GM23338 (cell line): ENCODE results near the gene GNG4. TPM values are rescaled to one million over a fixed set of nuclear protein-coding genes. Genes with fewer than 3 reads are reported as not detected.

Experiments
- ATAC-seq: fragments of 200-7000 bp; cut with Tn5 transposase; 3 replicates; pipeline ENCODE4 v1.9.1; 2020
- DNase-seq: peaks from one replicate; pipeline ENCODE4 v3.0.0-alpha.2; 2015; ENCODE audit warnings: low spot score
- H2AFZ ChIP-seq: fragments of 200-600 bp; sonication (generic); 2 replicates; pipeline ENCODE4 v1.8.0; 2016; ENCODE audit warnings: antibody characterized with exemption, mild to moderate bottlenecking, moderate library complexity
- H3F3A ChIP-seq: fragments of 200-600 bp; sonication (generic); replicated peaks from 2 replicates; pipeline ENCODE4 v1.8.0; 2017; ENCODE audit warnings: antibody characterized with exemption, mixed run types, low read depth
- H3K27ac ChIP-seq: fragments of 200-600 bp; sonication (generic); 2 replicates; pipeline ENCODE4 v1.6.1; 2016; ENCODE audit warnings: low read depth
- H3K27me3 ChIP-seq: fragments of 200-600 bp; sonication (generic); 2 replicates; pipeline ENCODE4 v1.8.0; 2016; ENCODE audit warnings: mild to moderate bottlenecking, mixed run types, moderate library complexity; ENCODE audit not compliant: insufficient read depth
- H3K36me3 ChIP-seq: fragments of 200-600 bp; sonication (generic); 2 replicates; pipeline ENCODE4 v1.8.0; 2016; ENCODE audit warnings: mild to moderate bottlenecking; ENCODE audit not compliant: insufficient read depth
- H3K4me1 ChIP-seq: fragments of 200-600 bp; sonication (generic); 2 replicates; pipeline ENCODE4 v1.8.0; 2016; ENCODE audit warnings: mild to moderate bottlenecking, moderate library complexity; ENCODE audit not compliant: insufficient read depth
- H3K4me2 ChIP-seq: fragments of 200-600 bp; sonication (generic); 2 replicates; pipeline ENCODE4 v1.7.1; 2017; ENCODE audit warnings: mixed run types
- H3K4me3 ChIP-seq: fragments of 200-600 bp; sonication (generic); 2 replicates; pipeline ENCODE4 v1.6.1; 2016; ENCODE audit warnings: mixed run types
- H3K79me2 ChIP-seq: fragments of 200-600 bp; sonication (generic); replicated peaks from 2 replicates; pipeline ENCODE4 v1.8.0; 2017; ENCODE audit warnings: mild to moderate bottlenecking; ENCODE audit not compliant: insufficient read depth
- H3K9me2 ChIP-seq: fragments of 200-600 bp; sonication (generic); 2 replicates; pipeline ENCODE4 v1.8.0; 2017; ENCODE audit not compliant: insufficient read depth
- H4K20me1 ChIP-seq: fragments of 200-600 bp; sonication (generic); replicated peaks from 2 replicates; pipeline ENCODE4 v1.8.0; 2017; ENCODE audit warnings: mild to moderate bottlenecking; ENCODE audit not compliant: insufficient read depth
- H3K27ac Mint-ChIP-seq: 2 replicates; pipeline ENCODE4 v1.8.0; 2020; ENCODE audit warnings: inconsistent platforms, mild to moderate bottlenecking, moderate library complexity, mixed read lengths
- H3K27me3 Mint-ChIP-seq: 3 replicates; pipeline ENCODE4 v1.8.0; 2022; ENCODE audit warnings: low read depth, mild to moderate bottlenecking, moderate library complexity, mixed read lengths, inconsistent platforms; ENCODE audit not compliant: insufficient read depth, poor library complexity
- H3K36me3 Mint-ChIP-seq: 3 replicates; pipeline ENCODE4 v1.8.0; 2021; ENCODE audit warnings: low read depth, mild to moderate bottlenecking, inconsistent platforms, moderate library complexity, mixed read lengths
- H3K4me1 Mint-ChIP-seq: 3 replicates; pipeline ENCODE4 v1.8.0; 2020; ENCODE audit warnings: mild to moderate bottlenecking, inconsistent platforms, mixed read lengths
- H3K4me3 Mint-ChIP-seq: 3 replicates; pipeline ENCODE4 v1.8.0; 2021; ENCODE audit warnings: moderate library complexity, mild to moderate bottlenecking, inconsistent platforms, mixed read lengths
- H3K9me3 Mint-ChIP-seq: 3 replicates; pipeline ENCODE4 v1.8.0; 2020; ENCODE audit warnings: moderate library complexity, mild to moderate bottlenecking, inconsistent platforms, mixed read lengths
- CREB1 ChIP-seq: fragments of 250-450 bp; sonication (Bioruptor Pico); IDR thresholded peaks from 2 replicates; pipeline ENCODE4 v1.5.0; 2020; ENCODE audit warnings: low read depth, mild to moderate bottlenecking, moderate library complexity
- CTCF ChIP-seq, 2 experiments: fragments of 200-600 bp in 1 of 2; sonication (generic) in 1 of 2; conservative IDR thresholded peaks; 2 replicates each; pipeline versions ENCODE4 v1.5.1 to v1.6.1; 2016 to 2017; ENCODE audit warnings: antibody characterized with exemption in 2 of 2, low read depth in 2 of 2, mild to moderate bottlenecking in 2 of 2, moderate library complexity in 1 of 2
- ETS1 ChIP-seq: IDR thresholded peaks from 2 replicates; pipeline ENCODE4 v1.6.1; 2016; ENCODE audit warnings: antibody characterized with exemption
- EZH2 ChIP-seq: fragments of 200-600 bp; sonication (generic); IDR thresholded peaks from one replicate; pipeline ENCODE4 v1.8.0; 2017; ENCODE audit warnings: antibody characterized with exemption, mild to moderate bottlenecking, low read depth; ENCODE audit not compliant: unreplicated experiment
- EZH2phosphoT487 ChIP-seq: fragments of 200-600 bp; sonication (generic); IDR thresholded peaks from one replicate; pipeline ENCODE4 v1.8.1; 2018; ENCODE audit warnings: antibody characterized with exemption; ENCODE audit not compliant: unreplicated experiment
- JUNB ChIP-seq: IDR thresholded peaks from one replicate; pipeline ENCODE4 v1.6.1; 2016; ENCODE audit warnings: antibody characterized with exemption; ENCODE audit not compliant: unreplicated experiment
- NANOG ChIP-seq: IDR thresholded peaks from 2 replicates; pipeline ENCODE4 v1.6.1; 2016; ENCODE audit warnings: antibody characterized with exemption, borderline replicate concordance
- POLR2AphosphoS5 ChIP-seq: IDR thresholded peaks from 2 replicates; pipeline ENCODE4 v1.6.1; 2016; ENCODE audit warnings: antibody characterized with exemption, low read depth
- REST ChIP-seq: IDR thresholded peaks from one replicate; pipeline ENCODE4 v1.6.1; 2018; ENCODE audit warnings: antibody characterized with exemption; ENCODE audit not compliant: unreplicated experiment
- STAT1 ChIP-seq: IDR thresholded peaks from one replicate; pipeline ENCODE4 v1.6.1; 2016; ENCODE audit warnings: antibody characterized with exemption; ENCODE audit not compliant: unreplicated experiment
- polyA plus RNA-seq: library from polyadenylated mRNA; unstranded; fragments of >200 nt; fragmentation: Nextera tagmentation; extraction: Ambion mirVana; gene quantifications from 2 replicates; pipeline ENCODE4 v1.2.1, GENCODE V29; 2016
- total RNA-seq: library from RNA; depleted of rRNA; stranded (reverse); fragments of >200 nt; shearing (Covaris generic); gene quantifications from 2 replicates; pipeline ENCODE4 v1.2.3, GENCODE V29; 2014

GNG4 gene
- total and polyA plus RNA-seq, 2 experiments from 2014 or later: 40.2 to 49.2 TPM

GRCh38 chr1:235675152-235675890 lies 25.7 kb upstream of the GNG4 start (continued):
- TF ChIP-seq ETS1 (no peak), EZH2 (no peak), EZH2phosphoT487 (no peak)

GRCh38 chr1:235673981-235674380 lies 24.4 kb upstream of the GNG4 start:
- H3K4me3 ChIP-seq: no peak overlapping the region
- no peak overlapping the region for H3K4me3 Mint-ChIP-seq
- H3F3A ChIP-seq: no peaks in the 10 kb centered on the region
- peaks cover 3% of the 10 kb centered on the region; the same call in 1 of the 2 replicates for H3K9me2 ChIP-seq
- no peak overlapping the region for H3K27ac Mint-ChIP-seq
- DNase-seq (peak; percentile 70), ATAC-seq (peak; percentile 61)
- H3K27me3 ChIP-seq: no peaks in the 10 kb centered on the region
- no peaks in the 10 kb centered on the region for H3K4me1 ChIP-seq
- H3K36me3 Mint-ChIP-seq: peaks cover 65% of the 10 kb centered on the region
- no peaks in the 10 kb centered on the region for H3K4me1 Mint-ChIP-seq
- no peak overlapping the region for H2AFZ ChIP-seq
- peak overlapping the region; percentile 57; the same call in 1 of the 2 replicates for H3K27ac ChIP-seq
- H3K9me3 Mint-ChIP-seq: peaks cover 67% of the 10 kb centered on the region
- H3K79me2 ChIP-seq: no peaks in the 10 kb centered on the region
- no peak overlapping the region for H3K4me2 ChIP-seq
- peaks cover 31% of the 10 kb centered on the region for H3K36me3 ChIP-seq
- H3K27me3 Mint-ChIP-seq: peaks cover 7% of the 10 kb centered on the region
- no peaks in the 10 kb centered on the region for H4K20me1 ChIP-seq
- no peak for TF ChIP-seq EZH2
- no peak for TF ChIP-seq REST
- no peak for TF ChIP-seq ETS1
- no peak for TF ChIP-seq CREB1 (CRISPR knock-in tag)
- TF ChIP-seq CTCF (conservative IDR thresholded peaks at IDR 0.05; ENCODE audit: low read depth in 2 of 2): no peak
- TF ChIP-seq STAT1: no peak
- no peak for TF ChIP-seq POLR2AphosphoS5
- no peak for TF ChIP-seq NANOG
- no peak for TF ChIP-seq JUNB
- TF ChIP-seq EZH2phosphoT487: no peak
